Measurements from ENCODE around the gene SORCS2.

The SORCS2 gene

DNA sequence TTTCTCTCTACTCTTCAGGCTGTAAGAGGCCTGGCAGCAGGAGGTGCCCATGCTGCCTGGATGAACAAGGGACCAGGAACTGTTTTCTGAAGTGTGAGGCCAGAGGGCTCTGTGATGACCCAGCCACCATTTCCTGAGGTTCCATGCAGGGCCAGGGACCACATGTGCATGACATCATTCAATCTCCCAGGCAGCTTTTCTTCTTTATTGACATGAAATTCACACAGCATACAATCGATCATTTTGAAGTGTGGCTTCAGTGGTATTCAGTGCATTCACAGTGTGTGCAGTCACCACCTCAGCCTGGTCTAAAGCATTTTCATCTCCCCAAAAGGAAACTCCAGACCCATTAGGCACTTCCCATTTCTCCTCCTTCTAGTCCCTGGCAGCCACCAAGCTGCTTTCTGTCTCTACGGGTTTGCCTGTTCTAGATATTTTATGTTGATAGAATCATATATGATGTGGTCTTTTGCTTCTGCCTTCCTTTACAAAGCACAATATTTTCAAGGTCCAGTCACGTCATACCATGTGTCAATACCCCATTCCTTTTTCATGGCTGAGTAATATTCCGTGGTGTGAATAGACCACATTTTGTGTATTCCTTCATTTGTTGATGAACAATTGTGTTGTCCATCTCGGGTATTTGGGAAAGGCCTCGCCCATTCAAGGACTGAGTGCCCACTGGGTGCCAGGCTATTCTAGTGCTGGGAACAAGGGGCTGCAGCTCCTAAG is 149.3 kb downstream of the SORCS2 start:
- no peak for DNase-seq

DNA sequence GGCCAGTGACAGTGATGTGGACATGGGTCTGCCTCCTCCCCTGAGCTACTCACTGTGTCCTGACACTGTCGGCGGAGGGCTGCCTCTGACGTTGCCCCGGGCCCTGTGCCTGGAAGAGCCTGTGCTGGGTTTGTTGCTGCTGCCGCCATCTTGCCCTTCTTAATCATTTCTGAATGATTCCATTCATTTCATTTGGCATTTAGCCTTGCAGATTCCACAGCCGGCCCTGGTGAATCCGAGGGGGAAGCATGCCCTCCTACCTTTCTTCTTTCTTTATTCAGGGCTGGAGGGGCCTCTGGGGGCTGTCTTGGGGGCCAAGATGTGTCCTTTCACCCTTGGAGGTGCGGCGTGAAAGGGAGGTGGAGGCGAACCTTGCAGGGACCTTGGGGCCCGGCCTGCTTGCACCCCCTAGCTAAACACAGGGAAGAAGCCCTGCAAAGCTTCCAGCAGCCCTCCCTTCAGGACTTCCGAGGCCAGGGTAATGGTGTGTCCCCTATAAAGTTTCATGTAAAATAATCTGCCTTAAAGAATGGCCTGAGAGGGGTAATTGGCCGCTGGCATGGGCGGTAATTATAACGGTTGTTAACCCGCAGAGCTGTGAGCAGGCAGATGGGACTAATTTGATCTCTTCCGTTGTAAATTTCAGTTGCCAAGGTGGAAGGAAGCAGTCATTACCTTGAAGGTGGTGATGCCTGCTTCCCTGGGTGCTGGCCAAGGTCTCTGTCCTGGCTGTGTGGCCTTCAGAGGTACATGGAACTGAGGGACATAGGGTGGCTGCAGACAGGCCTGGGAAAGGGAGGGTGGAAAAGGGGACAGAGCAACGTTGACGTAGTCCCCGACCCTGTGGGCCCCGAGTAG is 150.1 kb downstream of the SORCS2 start:
- DNase-seq = peak; percentile 43 to 69

DNA sequence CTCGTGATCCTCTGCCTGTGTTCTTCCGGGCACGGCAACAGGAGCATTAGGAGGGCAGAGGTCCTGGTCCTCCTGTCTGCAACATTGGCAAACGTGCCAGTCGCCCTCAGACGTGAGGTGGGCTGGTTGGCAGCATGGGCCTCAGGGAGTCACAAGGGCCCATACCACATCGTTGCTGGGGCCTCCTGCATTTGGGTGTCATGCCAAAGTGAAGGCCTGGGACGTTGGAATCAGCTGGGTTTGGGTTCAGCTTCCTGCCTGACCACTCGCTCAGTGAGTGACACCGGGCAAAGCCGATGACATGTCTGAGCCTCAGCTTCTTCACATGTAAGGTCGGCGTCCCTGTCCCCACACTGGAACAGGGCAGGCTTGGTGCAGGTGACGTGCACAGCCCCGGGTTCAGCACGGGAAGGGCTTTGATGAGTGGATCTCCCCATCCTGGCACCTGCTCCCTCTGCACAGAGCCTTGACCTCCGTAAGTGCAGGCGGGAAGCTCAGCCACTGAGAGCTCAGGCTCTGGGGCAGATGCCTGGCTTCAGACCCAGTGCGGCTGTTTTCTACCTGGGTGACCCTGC is 150.8 kb downstream of the SORCS2 start:
- no peak for DNase-seq

DNA sequence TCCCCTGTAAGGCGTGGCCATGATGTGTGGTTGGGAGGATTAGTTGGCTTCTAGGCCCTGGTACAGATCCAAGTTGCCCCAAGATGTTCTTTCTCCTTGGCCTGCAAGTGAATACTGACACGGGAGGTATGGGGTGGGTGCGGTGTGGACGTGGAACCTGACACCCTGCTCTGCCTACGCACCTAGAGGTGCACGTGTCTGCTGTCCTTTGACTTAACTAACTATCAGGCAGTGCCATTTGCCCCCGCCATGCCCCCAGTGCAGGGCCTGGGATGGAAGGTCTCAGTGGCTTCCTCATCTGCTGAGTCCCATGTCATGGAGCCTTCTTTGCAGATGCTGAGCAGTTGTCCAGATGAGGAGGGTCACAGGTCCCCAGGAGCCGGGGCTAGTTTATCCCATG is 151.6 kb downstream of the SORCS2 start:
- no peak for DNase-seq

DNA sequence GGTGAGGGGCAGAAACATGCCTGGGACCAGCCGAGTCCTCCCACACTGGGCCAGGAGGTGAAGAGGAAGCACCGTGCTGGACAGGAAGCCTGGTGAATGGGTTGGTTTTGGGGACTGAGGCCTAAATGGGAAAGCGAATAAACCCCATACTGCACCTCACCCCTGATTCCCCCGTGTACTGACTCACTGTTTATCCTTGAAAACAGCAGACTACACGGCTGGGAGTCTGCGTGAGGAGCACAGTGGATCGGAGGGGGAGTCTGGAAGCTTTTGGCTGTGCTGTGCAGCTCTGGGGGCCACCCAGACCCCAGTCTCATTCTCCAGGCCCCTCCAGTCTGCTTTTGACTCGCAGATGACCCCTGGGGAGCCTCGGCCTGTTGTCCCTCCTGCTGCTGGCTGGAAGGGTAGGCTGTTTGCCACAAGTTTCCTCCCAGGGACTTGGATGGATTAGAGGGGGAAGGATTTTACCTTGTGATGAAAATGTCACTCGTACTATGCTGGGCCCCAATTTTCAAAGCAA is 152.4 kb downstream of the SORCS2 start:
- DNase-seq = no peak

DNA sequence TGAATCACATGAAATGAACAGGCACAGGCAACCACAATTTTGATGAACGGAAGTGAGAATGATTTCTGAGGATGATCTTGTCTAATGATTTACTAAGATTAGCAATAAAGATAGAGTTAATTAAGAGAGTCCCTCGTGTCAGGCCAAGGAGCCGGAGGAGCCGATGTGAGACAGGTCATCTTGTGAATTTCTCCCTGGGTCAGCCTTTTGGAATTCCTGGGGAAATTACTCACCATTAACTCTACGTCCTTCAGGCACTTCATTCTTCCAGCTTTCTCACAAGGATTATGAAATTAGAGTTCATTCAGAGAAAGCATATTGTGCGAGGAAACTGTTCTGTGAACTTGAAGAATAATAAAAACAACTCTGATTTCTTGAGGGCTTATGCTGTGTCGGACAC is 155.6 kb downstream of the SORCS2 start:
- no peak for DNase-seq

DNA sequence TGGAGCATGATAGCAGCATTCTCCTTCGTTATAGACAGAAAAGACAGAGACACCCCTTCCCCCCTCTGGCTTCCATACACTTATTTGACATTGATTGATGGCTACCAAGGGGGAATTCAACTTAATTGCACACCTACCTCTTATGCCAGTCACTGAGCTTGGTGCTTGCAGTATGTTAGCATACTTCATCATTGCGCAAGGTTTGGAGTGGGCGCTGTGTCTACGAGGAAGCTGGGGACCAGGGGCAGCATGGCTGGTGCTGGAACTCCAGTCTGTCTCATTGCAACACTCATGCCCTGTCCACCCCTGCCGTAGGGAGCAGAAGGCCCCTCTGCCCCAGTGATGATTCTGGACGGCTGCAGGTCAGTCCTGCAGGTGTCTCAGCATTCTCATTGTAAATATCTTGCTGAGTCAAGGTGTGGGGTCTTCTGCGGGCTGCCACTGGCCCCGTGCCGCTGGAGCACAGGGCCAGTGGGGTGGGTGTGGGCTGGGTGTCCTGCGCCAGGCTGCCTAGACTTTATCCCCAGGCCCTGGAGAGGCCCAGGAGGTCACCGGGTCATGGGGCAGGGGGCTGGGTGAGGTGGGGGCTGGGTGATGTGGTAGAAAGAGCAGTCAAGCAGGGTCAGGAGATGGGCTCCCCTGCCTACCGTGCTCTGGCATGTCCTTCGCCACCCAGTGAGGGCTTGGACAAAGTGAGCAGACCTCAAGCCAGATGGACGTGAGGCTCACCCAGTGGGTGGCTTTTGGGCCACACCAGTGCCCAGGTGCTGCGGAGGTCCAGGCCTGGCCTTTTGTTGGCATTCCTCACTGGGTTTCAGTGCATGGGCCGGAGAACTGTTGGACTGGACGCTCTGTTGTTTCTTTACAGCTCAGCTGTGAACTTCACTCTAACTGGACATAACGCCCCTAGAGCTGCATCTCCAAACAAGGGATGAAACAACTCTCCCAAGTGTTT is 156.9 kb downstream of the SORCS2 start:
- DNase-seq = no peak

DNA sequence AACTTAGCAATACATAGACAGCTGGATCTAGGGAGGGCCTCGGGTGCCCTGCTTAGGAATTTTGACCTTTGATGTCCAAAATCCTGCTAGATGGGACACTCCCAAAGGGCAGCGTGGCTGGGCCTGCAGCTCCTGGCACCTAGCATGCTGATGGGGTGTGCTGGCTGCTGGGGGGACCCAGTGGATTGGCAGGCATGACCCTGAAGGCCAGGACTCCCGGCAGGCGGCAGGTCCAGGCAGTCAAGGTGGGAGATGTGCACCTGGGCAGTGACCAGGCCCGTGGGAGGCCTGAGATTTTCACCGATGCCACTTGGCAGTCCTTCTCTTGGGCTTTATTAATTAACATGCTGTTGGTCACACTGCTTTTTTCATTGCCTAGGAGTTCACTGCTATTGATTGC is 158.1 kb downstream of the SORCS2 start:
- DNase-seq = no peak

DNA sequence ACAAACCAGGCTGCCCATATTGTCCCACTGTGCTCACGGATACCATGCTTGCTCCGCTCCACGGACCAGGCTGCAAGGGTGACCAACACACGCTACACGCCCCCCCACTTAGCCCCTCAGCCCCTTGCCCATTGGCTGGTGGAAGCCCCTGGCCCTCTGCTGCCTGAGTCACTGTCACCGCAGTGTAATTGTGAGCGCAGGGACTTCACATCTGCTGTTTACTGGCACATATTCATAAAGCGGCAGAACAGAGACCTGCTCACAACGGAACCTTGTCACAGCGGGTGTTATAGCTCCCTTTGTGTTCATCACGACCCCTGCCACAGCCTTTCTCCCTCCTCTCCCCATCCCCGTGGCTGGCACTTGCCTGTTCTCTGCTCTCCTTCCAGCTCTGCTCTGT is 158.7 kb downstream of the SORCS2 start:
- peak; percentile 80 to 81 for DNase-seq

DNA sequence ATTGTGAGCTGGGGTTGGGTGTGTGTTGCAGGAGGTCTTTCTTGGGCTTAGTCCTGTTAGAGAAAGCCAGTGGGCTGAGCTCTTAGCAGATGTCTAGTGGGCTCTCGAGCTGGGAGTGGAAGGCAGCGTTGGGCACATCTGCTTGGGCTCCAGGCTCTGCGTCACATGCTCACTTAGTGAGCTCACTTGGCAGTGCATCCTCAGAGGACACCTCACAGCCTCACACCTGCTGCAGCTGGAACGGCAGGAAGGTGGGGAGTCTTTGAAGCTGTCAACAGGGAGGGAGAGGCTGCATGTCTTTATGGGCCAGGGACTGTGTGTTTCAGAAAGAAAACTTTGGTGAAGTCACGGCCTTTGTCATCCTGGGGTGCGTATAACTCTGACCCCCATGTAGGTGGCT is 160.1 kb downstream of the SORCS2 start:
- no peak for DNase-seq

DNA sequence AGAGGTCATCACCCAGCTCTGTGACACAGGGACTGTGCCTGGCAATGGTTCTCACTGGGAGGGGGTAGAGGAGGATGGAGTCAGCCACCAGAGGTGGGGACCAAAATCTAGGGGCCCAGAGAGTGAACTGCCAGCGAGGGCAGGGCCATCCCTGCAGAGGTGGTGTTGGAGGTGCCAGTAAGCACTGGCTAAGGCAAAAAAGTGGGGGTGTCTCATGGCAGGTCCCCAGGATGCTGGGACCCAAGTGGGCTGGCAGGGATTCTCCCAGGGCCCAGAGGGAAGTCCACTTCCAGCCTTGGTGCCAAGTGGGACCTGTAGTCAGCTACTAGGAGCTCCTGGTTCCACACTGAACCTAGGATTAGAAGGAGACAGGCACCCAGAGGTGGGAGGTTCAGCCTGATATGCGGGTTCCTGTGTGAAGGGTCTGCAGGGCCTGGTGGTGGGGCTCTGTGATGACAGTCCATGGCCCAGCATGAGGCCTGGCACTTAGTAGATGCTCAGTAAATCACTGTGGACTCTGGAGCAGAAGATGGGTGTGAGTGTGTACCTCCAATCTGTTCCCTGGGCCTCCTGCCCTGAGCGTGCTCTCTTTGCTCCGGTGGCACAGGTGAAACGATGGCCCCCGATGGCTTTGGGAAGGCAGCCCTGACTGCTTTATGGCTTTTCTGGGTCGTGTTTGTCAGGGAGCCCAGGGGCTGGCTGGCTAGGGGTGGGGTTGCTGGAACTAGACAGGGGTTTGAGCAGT is 160.9 kb downstream of the SORCS2 start:
- no peak for DNase-seq

DNA sequence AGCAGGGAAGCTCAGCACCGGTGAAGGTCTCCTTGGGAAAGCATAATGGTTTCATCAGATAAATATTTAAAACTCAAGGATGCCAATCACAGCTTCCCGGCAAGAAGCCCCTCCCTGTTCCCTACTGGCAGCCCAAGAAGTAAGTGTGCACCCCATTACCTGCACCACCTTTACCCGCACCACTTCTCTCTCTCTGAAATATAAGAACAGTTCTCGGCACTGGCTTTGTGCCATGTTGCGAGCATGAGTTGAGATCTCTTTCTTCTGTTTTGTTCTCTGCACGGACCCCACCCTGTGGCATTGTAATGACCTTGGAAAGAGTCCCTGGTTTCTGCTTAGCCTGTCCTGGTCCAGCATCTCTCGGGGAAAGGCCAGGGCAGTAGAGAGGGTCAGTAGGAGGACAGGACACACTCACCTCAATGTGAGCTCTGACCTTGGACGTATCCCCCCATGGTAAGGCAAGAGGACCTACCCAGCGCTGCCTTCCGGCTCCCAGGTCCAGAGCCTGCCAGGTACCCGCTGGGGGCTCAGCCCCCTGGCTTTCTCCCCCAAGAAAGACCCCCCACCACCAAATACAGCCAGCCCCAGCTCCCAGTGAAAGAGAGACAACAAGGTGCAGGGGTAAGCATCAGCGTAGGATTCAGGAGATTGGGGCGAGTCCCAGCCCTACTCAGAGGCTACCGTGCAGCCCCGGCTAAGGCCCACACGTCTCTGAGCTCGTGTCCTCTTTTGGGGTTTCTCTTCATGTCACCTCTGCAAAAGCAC is 161.7 kb downstream of the SORCS2 start:
- DNase-seq = no peak

DNA sequence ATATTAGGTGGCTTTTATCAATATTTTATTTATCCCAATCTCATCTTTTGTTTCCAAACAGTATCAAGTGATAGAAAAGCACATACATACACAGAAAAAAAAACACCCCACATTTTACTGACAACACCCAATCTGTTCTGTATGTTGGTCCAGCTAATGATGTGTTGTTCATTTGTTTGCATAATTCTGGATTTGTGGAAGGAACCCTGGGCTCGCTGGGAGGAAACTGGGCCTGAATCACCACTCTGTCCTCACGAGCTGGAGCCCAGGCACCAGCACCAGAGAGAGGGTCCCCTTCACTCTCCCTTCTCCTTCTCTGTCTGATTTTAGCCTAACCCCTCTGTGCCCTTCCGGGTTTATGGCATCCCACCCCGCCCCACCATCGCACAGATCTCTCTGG is 162.6 kb downstream of the SORCS2 start:
- DNase-seq = no peak

DNA sequence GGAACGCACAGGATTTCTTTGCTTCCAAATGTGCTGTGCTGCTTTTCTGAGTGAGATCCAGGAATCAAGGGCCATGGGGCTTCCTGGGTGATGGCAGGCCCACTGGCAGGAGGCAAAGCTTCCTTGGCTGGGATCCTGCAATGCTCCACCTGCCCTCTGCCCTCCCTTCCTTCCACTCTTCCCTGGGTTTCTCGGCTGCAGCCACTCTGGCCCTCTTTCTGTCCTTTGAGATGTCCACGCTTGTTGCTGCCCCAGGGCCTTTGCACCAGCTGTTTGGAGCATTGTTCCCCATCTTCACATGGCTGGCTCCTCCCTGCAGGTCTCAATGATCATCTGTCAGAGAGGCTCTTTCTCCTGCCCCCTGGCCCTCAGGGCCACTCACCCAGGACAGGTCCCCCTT is 163.5 kb downstream of the SORCS2 start:
- no peak for DNase-seq

DNA sequence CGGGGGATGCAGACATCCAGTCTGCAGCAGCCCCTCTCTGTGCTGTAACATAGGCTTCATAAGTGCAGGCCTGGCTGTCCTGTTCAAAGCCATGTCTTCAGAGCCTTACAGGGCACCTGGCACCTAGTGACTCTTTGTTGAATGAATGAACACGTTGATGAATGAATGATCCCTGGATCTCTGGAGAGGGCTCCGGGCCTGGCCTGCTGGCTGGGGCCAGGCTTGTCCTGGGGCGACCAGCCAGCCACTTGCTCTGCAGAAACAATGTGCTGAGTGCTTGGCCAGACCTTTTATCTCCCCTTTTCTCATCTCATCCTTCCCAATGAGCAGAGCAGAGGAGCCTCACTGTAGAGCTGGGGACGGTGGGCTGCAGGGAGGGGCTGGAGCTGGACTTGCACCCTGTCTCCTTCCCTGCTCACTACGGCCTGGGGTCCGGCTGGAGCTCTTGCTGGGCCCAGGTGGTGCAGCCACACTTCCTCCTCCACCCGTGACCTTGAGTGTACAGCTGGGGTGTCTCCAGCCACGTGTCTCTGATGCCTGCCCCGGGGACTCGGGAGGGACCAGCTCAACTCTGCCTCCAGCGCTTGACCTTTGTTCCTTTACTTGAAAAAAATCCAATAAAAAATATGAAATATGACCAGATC is 164.5 kb downstream of the SORCS2 start:
- no peak for DNase-seq

DNA sequence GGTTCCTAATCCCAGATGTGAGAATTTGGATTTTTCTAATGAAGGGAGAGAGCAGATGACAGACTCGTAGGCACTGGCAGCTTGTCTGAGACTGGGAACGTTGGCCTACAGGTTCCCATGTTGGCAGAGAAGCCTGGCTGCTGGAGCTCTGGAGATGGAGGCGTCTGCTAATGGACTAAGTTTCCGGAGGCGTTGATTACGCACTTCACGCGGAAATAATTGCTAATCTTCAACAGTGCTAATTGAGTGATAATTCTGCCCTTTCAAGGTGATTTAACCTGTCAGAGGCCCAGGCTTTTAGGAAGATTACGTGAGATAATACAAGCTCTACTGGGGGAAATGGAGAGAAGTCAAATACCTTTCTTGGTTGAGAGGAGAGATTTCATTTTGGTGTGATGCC is 165.0 kb downstream of the SORCS2 start:
- DNase-seq = no peak

DNA sequence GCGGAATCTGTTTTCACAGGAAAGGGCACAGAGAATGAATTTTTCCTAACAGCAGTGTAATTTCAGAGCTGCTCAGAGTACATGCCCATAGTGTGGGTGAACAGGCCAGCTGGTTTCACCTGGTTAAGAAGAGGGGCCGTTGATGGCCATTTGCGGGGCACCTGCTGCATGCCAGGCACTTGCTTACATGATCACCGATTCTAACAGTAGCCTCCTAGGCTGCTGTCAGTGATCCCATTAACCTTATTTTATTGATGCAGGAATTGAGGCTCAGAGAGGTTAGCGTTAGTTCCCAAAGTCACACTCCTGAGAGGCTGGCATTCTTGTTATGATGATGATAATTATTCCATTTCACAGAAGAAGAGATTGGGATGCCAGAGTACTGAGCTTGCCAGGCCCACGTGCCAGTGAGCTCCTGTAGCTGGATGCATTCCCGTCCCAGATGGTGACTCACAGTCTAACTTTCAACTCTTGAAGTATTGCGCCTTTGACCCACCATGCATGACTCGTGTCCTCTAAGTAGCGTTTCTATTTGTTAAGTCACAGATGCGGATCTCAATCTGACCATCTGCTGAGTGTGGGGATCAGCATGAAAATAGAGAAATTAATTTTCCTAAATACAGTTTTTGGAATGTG is 165.9 kb downstream of the SORCS2 start:
- DNase-seq = peak in 1 of 2 donors; percentile 42

DNA sequence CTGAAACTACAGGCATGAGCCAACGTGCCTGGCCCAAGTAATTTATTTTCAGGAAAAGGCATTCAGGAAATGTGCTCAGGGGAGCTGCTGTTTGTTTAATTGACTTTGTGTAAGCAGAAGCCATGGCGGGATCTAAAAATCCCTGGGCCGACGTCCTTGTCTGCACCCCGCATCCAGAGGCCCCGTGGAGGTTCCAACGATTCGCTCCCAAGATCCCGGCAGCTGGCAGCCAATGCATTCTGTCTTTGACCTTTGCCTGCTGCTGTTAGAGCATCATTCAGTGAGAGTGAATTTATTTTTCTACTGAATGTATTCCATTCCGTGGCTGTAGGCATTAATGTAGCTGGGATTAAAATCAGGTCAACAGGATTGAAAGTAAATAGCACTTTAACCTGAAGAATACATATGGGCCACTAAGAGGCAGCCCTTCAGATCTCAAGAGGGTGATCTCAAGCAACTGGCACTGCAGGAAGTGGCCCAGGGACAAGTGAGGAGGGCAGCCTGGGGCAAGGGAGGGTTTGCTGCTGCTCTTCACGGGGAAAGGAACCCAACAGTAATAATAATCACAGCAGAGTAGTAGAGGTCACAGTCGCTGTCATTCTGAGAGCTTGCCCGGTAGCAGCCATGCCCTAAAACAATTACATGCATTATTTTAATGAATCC is 167.2 kb downstream of the SORCS2 start:
- DNase-seq = no peak

DNA sequence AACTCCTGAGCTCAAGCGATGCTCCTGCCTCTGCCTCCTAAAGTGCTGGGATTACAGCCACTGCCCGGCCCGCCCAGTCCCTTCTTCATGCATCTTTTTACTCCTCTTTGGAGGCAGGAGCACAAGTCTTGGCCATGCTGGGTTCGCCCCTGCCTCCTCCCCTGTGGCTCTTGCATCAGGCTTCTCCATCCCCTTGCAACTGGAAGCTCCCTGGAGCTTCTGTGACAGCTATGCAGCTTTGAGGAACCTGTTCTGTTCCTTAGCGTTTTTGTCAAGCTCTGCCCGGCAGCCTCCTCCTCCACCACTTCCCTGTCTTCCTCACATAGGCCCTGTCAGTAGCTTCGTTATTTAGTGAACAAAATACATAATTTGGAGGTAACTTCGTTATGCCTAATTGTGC is 168.5 kb downstream of the SORCS2 start:
- DNase-seq = no peak
